ENCODE data around the gene CHMP6. TPM values are rescaled to one million over a fixed set of nuclear protein-coding genes. Genes with fewer than 3 reads are reported as not detected.
A peak's percentile ranks its signal among the peaks of the same experiment; 100 is the strongest.
"Not testable (repeated sequence)": the region's sequence is repeated elsewhere in the genome, so short reads cannot be mapped to it uniquely, and the experiment has no call there.

CHMP6 gene
- total and polyA plus RNA-seq, 8 donors: 5.4 to 117 (median 24.5) TPM

DNA sequence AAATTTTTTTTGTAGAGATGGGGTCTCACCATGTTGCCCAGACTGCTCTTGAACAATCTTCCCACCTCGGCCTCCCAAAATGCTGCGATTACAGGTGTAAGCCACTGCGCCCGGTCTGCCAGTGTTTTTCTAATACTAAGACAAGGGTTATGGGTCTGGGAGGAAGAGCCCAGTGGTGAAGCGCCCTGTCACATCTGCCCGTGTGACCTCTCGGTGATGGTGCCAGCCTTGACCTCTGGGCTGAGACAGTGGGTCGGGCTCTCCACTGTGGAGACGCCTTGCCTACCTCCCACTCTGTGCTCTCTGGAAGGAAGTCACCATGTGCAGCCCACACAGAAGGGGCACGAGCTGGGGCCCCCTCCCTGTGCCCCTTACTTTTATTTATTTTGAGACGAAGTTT lies 38.2 kb downstream of the CHMP6 start:
- WGBS, 5 donors: 85 to 93% (median 92%) methylated on average over 8 to 11 of the region's 11 CpGs

DNA sequence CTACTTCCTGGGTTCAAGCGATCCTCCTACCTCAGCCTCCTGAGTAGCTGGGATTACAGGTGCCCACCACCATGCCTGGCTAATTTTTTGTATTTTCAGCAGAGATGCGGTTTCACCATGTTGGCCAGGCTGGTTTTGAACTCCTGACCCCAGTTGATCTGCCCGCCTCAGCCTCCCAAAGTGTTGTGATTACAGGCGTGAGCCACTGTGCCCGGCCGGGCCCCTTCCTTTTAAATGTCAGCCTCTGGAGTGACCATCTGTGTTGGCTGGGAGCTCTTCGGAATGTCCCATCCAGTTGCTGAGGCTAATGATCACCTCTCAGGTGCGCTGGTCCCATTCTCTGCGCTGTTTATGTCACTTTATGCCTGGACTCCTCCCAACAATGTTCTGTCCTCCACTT lies 38.7 kb downstream of the CHMP6 start:
- Histone ChIP-seq H3K36me3 (peaks cover 0 to 18% (median 11%) of the 10 kb centered on the region in 4 donors), H3K27me3 (peaks cover 5 to 38% (median 27%) of the 10 kb centered on the region in 3 donors), H3K4me1 (peaks cover 22 to 61% (median 48%) of the 10 kb centered on the region in 4 donors)
- DNase-seq; intact Hi-C loops (cut with DNase I; ENCODE audit: low total_unique reads); H3K27ac ChIP-seq; H3K4me3 ChIP-seq; H3K9me3 ChIP-seq: not testable (repeated sequence)
- 92 to 98% (median 93%) methylated on average over 9 of the region's 9 CpGs for WGBS, 5 donors

More for the DNA sequence above, 38.2 kb downstream of the CHMP6 start:
- no peaks in the 10 kb centered on the region for H3K9me3 ChIP-seq
- peaks cover 0 to 18% (median 11%) of the 10 kb centered on the region in 4 donors for H3K36me3 ChIP-seq
- no peak for DNase-seq
- no peak for TF ChIP-seq POLR2A (IDR thresholded peaks at IDR 0.05)
- peaks cover 5 to 38% (median 27%) of the 10 kb centered on the region in 3 donors for H3K27me3 ChIP-seq
- intact Hi-C loops (cut with DNase I; ENCODE audit: low total_unique reads): no loop called here
- no peak overlapping the region for H3K4me3 ChIP-seq
- no peak overlapping the region for H3K27ac ChIP-seq
- peaks cover 22 to 61% (median 48%) of the 10 kb centered on the region in 4 donors for H3K4me1 ChIP-seq

DNA sequence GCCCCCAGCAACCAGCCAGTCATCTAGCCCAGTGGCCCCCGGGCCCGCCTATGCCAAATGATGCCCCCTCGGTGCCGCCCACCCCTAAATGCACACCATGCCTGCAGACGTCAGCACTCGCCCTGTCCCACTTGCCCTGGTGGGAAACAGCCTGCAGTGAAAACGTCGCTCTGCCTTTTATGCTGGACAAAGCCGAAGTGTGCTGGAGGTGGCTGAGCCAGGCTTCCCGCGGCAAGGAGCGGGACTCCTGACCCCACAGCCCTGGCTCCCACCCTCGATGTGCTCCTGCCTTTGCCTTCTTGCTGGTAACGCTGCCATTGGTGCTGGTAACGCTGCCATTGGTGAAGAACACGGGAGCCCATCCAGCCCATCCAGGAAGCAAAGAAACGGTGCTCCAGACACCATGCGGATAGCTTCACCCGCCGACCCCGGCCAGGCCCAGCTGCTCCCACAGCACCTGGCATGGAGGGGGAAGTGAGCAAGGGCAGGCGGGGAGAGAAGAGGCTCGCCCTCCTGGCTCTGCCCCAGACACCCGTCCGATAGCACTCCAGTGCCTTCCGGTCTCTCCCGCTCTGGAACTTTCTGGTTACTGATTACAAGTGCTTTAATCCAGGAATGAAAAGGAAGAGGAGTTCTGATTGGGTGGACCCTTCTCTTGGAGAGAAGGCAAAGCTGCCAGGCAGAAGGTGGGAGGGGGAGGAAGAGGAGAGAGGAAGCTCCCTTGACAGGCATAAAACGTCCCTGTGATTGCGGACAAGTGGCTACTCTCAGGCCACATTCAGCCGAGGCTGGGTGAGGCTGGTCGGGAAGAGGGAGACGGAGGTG lies 39.3 kb downstream of the CHMP6 start:
- H3K9me3 ChIP-seq: no peaks in the 10 kb centered on the region
- WGBS, 5 donors: 52 to 74% (median 65%) methylated on average over 32 of the region's 32 CpGs
- TF ChIP-seq EP300 (IDR thresholded peaks at IDR 0.05) (no peak), POLR2AphosphoS5 (IDR thresholded peaks at IDR 0.05) (no peak), POLR2A (IDR thresholded peaks at IDR 0.05) (no peak)
- TF ChIP-seq, protein P1, sequence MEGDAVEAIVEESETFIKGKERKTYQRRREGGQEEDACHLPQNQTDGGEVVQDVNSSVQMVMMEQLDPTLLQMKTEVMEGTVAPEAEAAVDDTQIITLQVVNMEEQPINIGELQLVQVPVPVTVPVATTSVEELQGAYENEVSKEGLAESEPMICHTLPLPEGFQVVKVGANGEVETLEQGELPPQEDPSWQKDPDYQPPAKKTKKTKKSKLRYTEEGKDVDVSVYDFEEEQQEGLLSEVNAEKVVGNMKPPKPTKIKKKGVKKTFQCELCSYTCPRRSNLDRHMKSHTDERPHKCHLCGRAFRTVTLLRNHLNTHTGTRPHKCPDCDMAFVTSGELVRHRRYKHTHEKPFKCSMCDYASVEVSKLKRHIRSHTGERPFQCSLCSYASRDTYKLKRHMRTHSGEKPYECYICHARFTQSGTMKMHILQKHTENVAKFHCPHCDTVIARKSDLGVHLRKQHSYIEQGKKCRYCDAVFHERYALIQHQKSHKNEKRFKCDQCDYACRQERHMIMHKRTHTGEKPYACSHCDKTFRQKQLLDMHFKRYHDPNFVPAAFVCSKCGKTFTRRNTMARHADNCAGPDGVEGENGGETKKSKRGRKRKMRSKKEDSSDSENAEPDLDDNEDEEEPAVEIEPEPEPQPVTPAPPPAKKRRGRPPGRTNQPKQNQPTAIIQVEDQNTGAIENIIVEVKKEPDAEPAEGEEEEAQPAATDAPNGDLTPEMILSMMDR (IDR thresholded peaks at IDR 0.05): no peak
- H3K27me3 ChIP-seq: peaks cover 5 to 32% (median 27%) of the 10 kb centered on the region in 3 donors
- peaks cover 23 to 63% (median 51%) of the 10 kb centered on the region in 4 donors for H3K4me1 ChIP-seq
- no peak overlapping the region for H3K4me3 ChIP-seq
- peak in 1 of 2 donors; percentile 66 for DNase-seq
- H3K27ac ChIP-seq: peak overlapping the region in 1 of 5 donors; percentile 4
- intact Hi-C loops (cut with DNase I; ENCODE audit: low total_unique reads): no loop called here
- peaks cover 0 to 18% (median 11%) of the 10 kb centered on the region in 4 donors for H3K36me3 ChIP-seq

DNA sequence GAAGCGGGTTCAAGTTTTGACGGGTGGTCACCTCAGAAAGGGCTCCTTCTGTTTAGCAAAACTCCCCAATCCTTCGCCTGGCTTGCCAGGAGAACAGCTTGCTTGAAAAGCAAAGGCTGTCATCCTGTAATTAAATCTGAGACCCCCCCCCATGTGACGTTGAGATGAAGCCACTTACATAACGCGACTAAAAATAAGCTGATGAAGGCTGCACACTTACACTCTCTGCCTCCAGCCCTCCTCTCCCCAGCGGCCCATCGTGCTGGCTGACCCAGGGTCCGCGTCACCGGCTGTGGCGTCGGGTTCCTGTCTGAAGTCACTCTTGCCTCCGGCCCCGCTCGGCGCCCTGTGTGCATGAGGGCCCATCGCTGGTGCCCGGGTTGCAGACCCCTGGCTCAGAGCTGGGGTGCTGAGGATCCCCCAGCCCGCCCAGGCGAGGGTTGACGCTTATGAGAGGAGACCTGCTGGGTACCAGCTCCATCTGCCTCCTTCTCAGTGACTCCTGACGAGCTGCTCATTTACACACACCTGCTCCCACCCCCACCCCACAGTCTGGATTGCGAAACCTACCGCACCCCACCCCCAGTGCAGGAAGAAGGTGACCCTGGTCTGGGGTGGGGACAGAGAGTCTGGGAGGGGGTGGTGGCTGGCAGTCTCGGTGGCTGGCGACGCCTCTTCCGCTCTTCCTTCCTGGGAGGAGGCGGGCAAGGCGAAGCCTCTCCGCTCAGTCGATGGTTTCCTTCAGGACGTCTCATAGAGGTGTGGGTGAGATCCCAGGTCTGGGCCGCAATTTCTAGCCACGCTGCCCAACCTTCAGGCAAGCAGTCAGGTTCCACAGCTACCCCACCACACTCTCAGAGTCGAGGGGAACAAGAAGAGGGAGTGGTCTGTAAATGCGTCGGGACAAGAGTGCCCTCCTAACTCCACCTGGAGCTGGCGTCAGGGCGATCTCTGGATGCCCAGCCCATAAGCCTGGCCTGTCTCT lies 40.2 kb downstream of the CHMP6 start:
- peak overlapping the region in 1 of 5 donors; percentile 4 for H3K27ac ChIP-seq
- TF ChIP-seq EP300 (IDR thresholded peaks at IDR 0.05) (no peak), POLR2A (IDR thresholded peaks at IDR 0.05) (no peak), POLR2AphosphoS5 (IDR thresholded peaks at IDR 0.05) (no peak)
- TF ChIP-seq, protein P1 (IDR thresholded peaks at IDR 0.05): no peak
- peak overlapping the region in 2 of 4 donors; percentile 7 to 9 for H3K4me3 ChIP-seq
- peaks cover 29 to 63% (median 51%) of the 10 kb centered on the region in 4 donors for H3K4me1 ChIP-seq
- H3K27me3 ChIP-seq: peaks cover 5 to 23% (median 19%) of the 10 kb centered on the region in 3 donors
- DNase-seq: peak in 1 of 2 donors; percentile 31
- H3K9me3 ChIP-seq: no peaks in the 10 kb centered on the region
- H3K36me3 ChIP-seq: peaks cover 0 to 18% (median 11%) of the 10 kb centered on the region in 4 donors
- intact Hi-C loops (cut with DNase I; ENCODE audit: low total_unique reads): no loop called here
- WGBS, 5 donors: 79 to 90% (median 85%) methylated on average over 36 to 41 of the region's 41 CpGs
